Measurements from ENCODE around the gene NCAPG2. TPM values are rescaled to one million over a fixed set of nuclear protein-coding genes. Genes with fewer than 3 reads are reported as not detected.
"Not testable (repeated sequence)": the region's sequence is repeated elsewhere in the genome, so short reads cannot be mapped to it uniquely, and the experiment has no call there.

NCAPG2 gene
- total RNA-seq, 8 experiments from 2014 or later = 1.0 to 31.6 (median 4.2) TPM

DNA sequence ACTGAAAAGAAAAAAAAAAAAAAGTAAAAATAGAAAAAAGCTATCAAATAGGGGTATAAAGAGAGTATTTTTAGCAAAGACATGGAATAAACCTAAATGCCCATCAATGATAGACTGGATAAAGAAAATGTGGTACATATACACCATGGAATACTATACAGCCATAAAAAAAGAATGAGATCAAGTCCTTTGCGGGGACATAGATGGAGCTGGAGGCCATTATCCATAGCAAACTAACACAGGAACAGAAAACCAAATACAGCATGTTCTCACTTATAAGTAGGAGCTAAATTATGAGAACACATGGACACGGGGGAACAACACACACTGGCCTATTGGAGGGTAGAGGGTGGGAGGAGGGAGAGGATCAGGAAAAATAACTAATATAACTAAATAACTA is 7.0 kb downstream of the NCAPG2 start:
- ATAC-seq (replicated peaks in 6 of 8); H3K4me1 ChIP-seq (replicated peaks in 1 of 2); in situ Hi-C loops (cut with MboI; ENCODE audit: low pct_unique_long_range_greater_than_20kb in 2 of 9, low sequenced_read_pairs in 9 of 9, unreplicated experiment in 9 of 9); H3K27ac ChIP-seq; H3K4me3 ChIP-seq: not testable (repeated sequence)
- 86 to 100% (median 100%) methylated on average over 1 to 2 of the region's 2 CpGs; no CpG with 5 or more reads in 1 of the 10 experiments for WGBS, 10 experiments

- peak; percentile 36 to 97 (median 86) for ATAC-seq (replicated peaks in 6 of 8)
- H3K4me1 ChIP-seq (replicated peaks in 1 of 2) = no peaks in the 10 kb centered on the region
- 11 to 100% (median 56%) methylated on average over 1 to 8 of the region's 10 CpGs; no CpG with 5 or more reads in 2 of the 10 experiments for WGBS, 10 experiments
- H3K4me3 ChIP-seq = no peak overlapping the region
- no peak overlapping the region for H3K27ac ChIP-seq
- in situ Hi-C loops (cut with MboI; ENCODE audit: low pct_unique_long_range_greater_than_20kb in 2 of 9, low sequenced_read_pairs in 9 of 9, unreplicated experiment in 9 of 9) = no loop called here
Observed at GRCh38 chr7:158695726-158696452, 8.7 kb downstream of the NCAPG2 start.

GRCh38 chr7:158695056-158695455 is 9.5 kb downstream of the NCAPG2 start:
- 67 to 100% (median 94%) methylated on average over 1 to 3 of the region's 3 CpGs for WGBS, 10 experiments
- in situ Hi-C loops (cut with MboI; ENCODE audit: low pct_unique_long_range_greater_than_20kb in 2 of 9, low sequenced_read_pairs in 9 of 9, unreplicated experiment in 9 of 9) = no loop called here
- ATAC-seq (replicated peaks in 6 of 8) = no peak

DNA sequence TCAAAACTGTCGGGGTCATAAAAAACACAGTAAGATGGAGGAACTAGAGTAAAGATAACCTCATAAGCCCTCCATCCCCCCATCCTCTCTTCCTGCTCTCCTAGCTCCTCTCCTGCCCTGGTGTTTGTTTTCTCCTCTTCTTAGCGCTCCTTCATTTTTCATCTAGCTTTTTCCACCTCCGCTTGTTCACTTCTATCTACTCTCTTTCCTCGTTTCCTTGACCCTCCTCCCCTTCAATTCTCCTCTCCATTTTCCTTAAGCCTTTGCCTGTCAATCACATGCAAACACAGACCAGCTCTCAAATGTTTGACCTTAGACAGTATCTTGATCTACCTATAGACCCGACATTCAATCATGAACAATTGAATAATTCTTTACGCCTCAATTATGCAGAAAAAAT is 10.0 kb downstream of the NCAPG2 start:
- WGBS, 10 experiments = 67 to 98% (median 92%) methylated on average over 2 to 6 of the region's 6 CpGs
- Histone ChIP-seq H3K4me3 (no peak overlapping the region), H3K27ac (no peak overlapping the region), H3K4me1 (replicated peaks in 1 of 2) (peaks cover 0 to under 1% of the 10 kb centered on the region in 2 donors)
- ATAC-seq (replicated peaks in 6 of 8) = no peak
- in situ Hi-C loops (cut with MboI; ENCODE audit: low pct_unique_long_range_greater_than_20kb in 2 of 9, low sequenced_read_pairs in 9 of 9, unreplicated experiment in 9 of 9) = no loop called here

More at GRCh38 chr7:158695056-158695455, 9.5 kb downstream of the NCAPG2 start:
- H3K4me1 ChIP-seq (replicated peaks in 1 of 2) = no peaks in the 10 kb centered on the region
- H3K4me3 ChIP-seq = no peak overlapping the region
- no peak overlapping the region for H3K27ac ChIP-seq

DNA sequence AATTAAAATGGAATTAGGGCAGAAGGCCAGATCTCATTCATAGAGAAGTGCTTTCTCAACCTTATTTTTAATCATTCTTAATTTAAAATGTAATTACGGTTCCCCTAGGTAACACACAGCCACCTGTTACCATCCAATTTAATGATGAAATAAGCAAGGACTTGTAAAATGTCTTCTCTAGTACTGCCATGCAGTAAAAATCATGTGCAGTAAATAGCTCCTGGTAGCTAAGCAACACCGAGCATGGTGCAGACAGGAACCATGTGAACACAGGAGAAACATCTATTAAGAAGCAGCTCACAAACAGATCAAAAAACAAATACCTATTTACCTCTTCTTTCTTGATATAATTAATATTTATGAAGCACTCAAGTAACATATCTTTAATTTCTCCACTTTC is 15.1 kb downstream of the NCAPG2 start:
- peak in 3 of 8 experiments; percentile 42 to 84 (median 52) for ATAC-seq (replicated peaks in 6 of 8)
- in situ Hi-C loops (cut with MboI; ENCODE audit: low pct_unique_long_range_greater_than_20kb in 2 of 9, low sequenced_read_pairs in 9 of 9, unreplicated experiment in 9 of 9) = no loop called here
- H3K27ac ChIP-seq = no peak overlapping the region

GRCh38 chr7:158687406-158687805 is 17.2 kb downstream of the NCAPG2 start:
- Histone ChIP-seq H3K27ac (no peak overlapping the region), H3K4me3 (no peak overlapping the region), H3K4me1 (replicated peaks in 1 of 2) (peaks cover 0 to 3% of the 10 kb centered on the region in 2 donors)
- 75 to 100% (median 96%) methylated on average over 1 to 7 of the region's 7 CpGs; no CpG with 5 or more reads in 3 of the 10 experiments for WGBS, 10 experiments
- ATAC-seq (replicated peaks in 6 of 8) = no peak
- in situ Hi-C loops (cut with MboI; ENCODE audit: low pct_unique_long_range_greater_than_20kb in 2 of 9, low sequenced_read_pairs in 9 of 9, unreplicated experiment in 9 of 9) = no loop called here

More for the DNA sequence above, 15.1 kb downstream of the NCAPG2 start:
- WGBS, 10 experiments = 92 to 100% (median 95%) methylated on average over 2 of the region's 2 CpGs; no CpG with 5 or more reads in 3 of the 10 experiments
- peaks cover 0 to 3% of the 10 kb centered on the region in 2 donors for H3K4me1 ChIP-seq (replicated peaks in 1 of 2)
- H3K4me3 ChIP-seq = no peak overlapping the region

- WGBS, 10 experiments = 40 to 95% (median 86%) methylated on average over 1 to 4 of the region's 4 CpGs; no CpG with 5 or more reads in 2 of the 10 experiments
- in situ Hi-C loops (cut with MboI; ENCODE audit: low pct_unique_long_range_greater_than_20kb in 2 of 9, low sequenced_read_pairs in 9 of 9, unreplicated experiment in 9 of 9) = no loop called here
- H3K27ac ChIP-seq = no peak overlapping the region
- ATAC-seq (replicated peaks in 6 of 8) = no peak
- peaks cover 0 to 3% of the 10 kb centered on the region in 2 donors for H3K4me1 ChIP-seq (replicated peaks in 1 of 2)
- no peak overlapping the region for H3K4me3 ChIP-seq
Observed at GRCh38 chr7:158685693-158686092, 18.9 kb downstream of the NCAPG2 start.

GRCh38 chr7:158684329-158684728 is 20.3 kb downstream of the NCAPG2 start:
- ATAC-seq (replicated peaks in 6 of 8) = no peak
- in situ Hi-C loops (cut with MboI; ENCODE audit: low pct_unique_long_range_greater_than_20kb in 2 of 9, low sequenced_read_pairs in 9 of 9, unreplicated experiment in 9 of 9) = no loop called here
- Histone ChIP-seq H3K27ac (no peak overlapping the region), H3K4me3 (no peak overlapping the region), H3K4me1 (replicated peaks in 1 of 2) (no peaks in the 10 kb centered on the region)
- WGBS, 10 experiments = 33 to 100% (median 95%) methylated on average over 1 of the region's 1 CpG; no CpG with 5 or more reads in 2 of the 10 experiments

- no peak overlapping the region for H3K4me3 ChIP-seq
- 89 to 100% methylated on average over 2 of the region's 2 CpGs; no CpG with 5 or more reads in 8 of the 10 experiments for WGBS, 10 experiments
- ATAC-seq (replicated peaks in 6 of 8) = no peak
- no peak overlapping the region for H3K27ac ChIP-seq
- in situ Hi-C loops (cut with MboI; ENCODE audit: low pct_unique_long_range_greater_than_20kb in 2 of 9, low sequenced_read_pairs in 9 of 9, unreplicated experiment in 9 of 9) = no loop called here
- H3K4me1 ChIP-seq (replicated peaks in 1 of 2) = no peaks in the 10 kb centered on the region
Observed at GRCh38 chr7:158683541-158683940, 21.1 kb downstream of the NCAPG2 start.

DNA sequence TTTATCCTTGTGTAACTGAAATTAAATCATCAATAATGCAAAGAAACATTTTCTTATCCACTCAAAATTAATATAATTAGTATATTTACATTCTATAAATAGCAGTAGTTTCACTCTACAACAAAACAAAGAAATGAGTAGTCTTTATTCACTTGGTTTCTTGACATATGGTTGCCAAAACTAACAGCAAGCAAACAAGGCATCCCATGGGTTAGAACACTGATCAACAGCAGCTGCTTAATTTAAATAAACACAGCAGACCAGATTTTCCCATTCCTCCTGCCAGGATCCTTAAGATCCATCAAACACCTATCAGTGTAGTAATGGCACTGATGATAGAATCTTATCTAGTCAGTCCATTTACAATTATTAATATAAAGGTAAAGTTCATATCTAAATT is 22.1 kb downstream of the NCAPG2 start:
- in situ Hi-C loops (cut with MboI; ENCODE audit: low pct_unique_long_range_greater_than_20kb in 2 of 9, low sequenced_read_pairs in 9 of 9, unreplicated experiment in 9 of 9) = no loop called here
- H3K4me1 ChIP-seq (replicated peaks in 1 of 2) = no peaks in the 10 kb centered on the region
- no peak overlapping the region for H3K4me3 ChIP-seq
- ATAC-seq (replicated peaks in 6 of 8) = peak in 1 of 8 experiments; percentile 31
- H3K27ac ChIP-seq = no peak overlapping the region

- ATAC-seq (replicated peaks in 6 of 8) = no peak
- Histone ChIP-seq H3K4me1 (replicated peaks in 1 of 2) (no peaks in the 10 kb centered on the region), H3K4me3 (no peak overlapping the region), H3K27ac (no peak overlapping the region)
- 2 to 100% (median 59%) methylated on average over 1 to 3 of the region's 3 CpGs for WGBS, 10 experiments
- in situ Hi-C loops (cut with MboI; ENCODE audit: low pct_unique_long_range_greater_than_20kb in 2 of 9, low sequenced_read_pairs in 9 of 9, unreplicated experiment in 9 of 9) = no loop called here
Observed at GRCh38 chr7:158680754-158681153, 23.9 kb downstream of the NCAPG2 start.

- no peak for ATAC-seq (replicated peaks in 6 of 8)
- Histone ChIP-seq H3K27ac (no peak overlapping the region), H3K4me1 (replicated peaks in 1 of 2) (no peaks in the 10 kb centered on the region), H3K4me3 (no peak overlapping the region)
- in situ Hi-C loops (cut with MboI; ENCODE audit: low pct_unique_long_range_greater_than_20kb in 2 of 9, low sequenced_read_pairs in 9 of 9, unreplicated experiment in 9 of 9) = no loop called here
- 58 to 100% (median 94%) methylated on average over 1 to 3 of the region's 3 CpGs; no CpG with 5 or more reads in 1 of the 10 experiments for WGBS, 10 experiments
Observed at GRCh38 chr7:158676906-158677305, 27.7 kb downstream of the NCAPG2 start.

DNA sequence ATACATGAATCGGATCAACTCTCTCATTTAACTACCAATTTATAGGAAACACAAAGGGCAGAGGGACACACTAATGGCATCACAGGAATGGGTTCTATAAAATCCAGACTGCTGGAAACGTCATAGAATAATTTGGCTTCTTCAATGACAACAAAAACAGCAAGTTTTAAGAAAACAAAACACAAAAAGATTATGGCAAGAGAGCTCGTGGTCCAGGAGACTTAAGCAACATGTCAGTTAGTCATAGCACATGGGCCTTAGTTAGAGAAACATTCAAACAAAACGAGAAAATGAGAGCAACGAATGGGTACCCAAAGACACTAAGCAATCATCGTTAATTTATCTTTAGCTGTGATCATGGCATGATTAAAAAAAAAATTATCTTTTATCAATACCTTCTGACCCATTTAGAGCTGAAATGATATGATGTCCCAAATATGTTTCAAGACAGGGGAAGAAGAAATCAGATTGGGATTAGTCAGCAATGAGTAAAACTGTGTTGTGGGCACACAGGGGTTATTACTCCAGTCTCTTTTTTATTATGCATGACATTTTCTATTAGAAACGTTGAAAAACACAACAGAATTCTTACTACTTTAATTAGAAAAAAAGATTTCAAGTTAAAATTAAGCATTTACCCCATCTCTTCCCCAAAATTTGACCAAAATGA is 28.3 kb downstream of the NCAPG2 start:
- no peaks in the 10 kb centered on the region for H3K4me1 ChIP-seq (replicated peaks in 1 of 2)
- no peak for ATAC-seq (replicated peaks in 6 of 8)
- no peak overlapping the region for H3K4me3 ChIP-seq
- in situ Hi-C loops (cut with MboI; ENCODE audit: low pct_unique_long_range_greater_than_20kb in 2 of 9, low sequenced_read_pairs in 9 of 9, unreplicated experiment in 9 of 9) = no loop called here
- no peak overlapping the region for H3K27ac ChIP-seq
- 43 to 100% (median 82%) methylated on average over 3 to 7 of the region's 7 CpGs for WGBS, 10 experiments
